Neuron (in vitro differentiated cells): ENCODE measurements around the gene BIN1.

Experiments
- H2AFZ ChIP-seq: one replicate; pipeline ENCODE4 v1.6.1; 2013; ENCODE audit warnings: low read depth, mild to moderate bottlenecking, inconsistent platforms, low read length, moderate library complexity
- H3K27me3 ChIP-seq: one replicate; pipeline ENCODE4 v1.6.1; 2013; ENCODE audit warnings: low read length; ENCODE audit not compliant: insufficient read depth
- H3K36me3 ChIP-seq: one replicate; pipeline ENCODE4 v1.6.1; 2013; ENCODE audit warnings: low read length; ENCODE audit not compliant: insufficient read depth
- H3K4me1 ChIP-seq: one replicate; pipeline ENCODE4 v1.6.1; 2013; ENCODE audit warnings: low read length; ENCODE audit not compliant: insufficient read depth
- H3K4me3 ChIP-seq: 2 replicates; pipeline ENCODE4 v1.5.1; 2013; ENCODE audit warnings: mild to moderate bottlenecking, low read length, moderate library complexity
- H3K9me3 ChIP-seq: one replicate; pipeline ENCODE4 v1.6.1; 2013; ENCODE audit warnings: low read length

BIN1 gene

DNA sequence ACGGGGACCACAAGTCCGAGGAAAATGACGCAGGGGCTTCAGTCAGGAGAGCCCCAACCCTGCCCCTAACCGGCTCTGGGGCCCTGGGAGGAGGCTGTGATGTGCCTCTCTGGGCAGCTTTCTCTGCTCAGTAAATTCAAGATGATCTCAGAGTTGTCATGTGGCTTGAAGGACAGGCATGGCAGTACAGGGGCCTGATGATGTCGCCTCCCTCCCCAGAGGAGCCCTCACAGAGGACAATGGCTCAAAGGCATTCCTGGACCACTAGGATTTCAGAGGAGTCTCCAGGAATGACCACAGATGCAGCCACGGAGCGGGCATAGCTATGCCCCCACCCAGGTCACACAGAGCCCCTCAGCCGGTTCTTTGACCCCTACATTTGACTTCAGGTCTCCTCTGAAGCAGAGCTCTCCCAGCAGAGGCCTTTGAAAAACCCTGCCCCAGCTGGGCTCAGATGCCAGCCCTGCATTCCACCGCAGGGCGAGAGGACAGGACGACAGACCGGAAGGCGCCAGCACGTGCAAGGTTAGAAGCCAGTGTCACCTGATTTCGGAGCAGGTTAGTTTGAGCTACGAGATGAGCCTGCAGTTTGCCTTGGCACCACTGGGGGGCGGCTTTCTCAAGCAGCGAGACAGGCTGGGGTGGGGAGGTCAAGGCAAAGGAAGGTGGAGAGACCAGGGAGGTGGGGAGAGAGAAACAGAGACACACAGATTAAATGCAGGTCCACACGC, 39.2 kb downstream of the BIN1 start:
- Histone ChIP-seq H3K4me1 (peaks cover 20% of the 10 kb centered on the region), H3K9me3 (no peaks in the 10 kb centered on the region), H2AFZ (no peak overlapping the region), H3K4me3 (no peak overlapping the region), H3K27me3 (no peaks in the 10 kb centered on the region), H3K36me3 (peaks cover 7% of the 10 kb centered on the region)

DNA sequence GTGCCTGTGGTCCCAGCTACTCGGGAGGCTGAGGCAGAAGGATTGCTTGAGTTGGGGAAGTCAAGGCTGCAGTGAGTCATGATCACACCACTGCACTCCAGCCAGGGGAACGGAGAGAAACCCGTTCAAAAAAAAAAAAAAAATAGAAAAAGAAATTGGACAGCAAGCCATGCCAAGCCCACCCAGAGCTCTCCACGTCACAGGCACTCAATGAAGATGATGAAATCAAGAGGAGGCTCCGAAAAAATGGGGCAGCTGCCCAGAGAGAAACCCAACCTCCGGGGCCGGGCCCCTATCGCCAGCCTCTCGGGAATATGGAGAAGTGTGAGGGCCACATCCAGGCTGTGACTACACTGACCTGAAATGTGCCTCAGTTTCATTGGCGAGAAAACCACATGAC, 40.0 kb downstream of the BIN1 start:
- no peak overlapping the region for H3K4me3 ChIP-seq
- H3K9me3 ChIP-seq = no peaks in the 10 kb centered on the region
- H3K4me1 ChIP-seq = peaks cover 20% of the 10 kb centered on the region
- peaks cover 7% of the 10 kb centered on the region for H3K36me3 ChIP-seq
- no peaks in the 10 kb centered on the region for H3K27me3 ChIP-seq
- no peak overlapping the region for H2AFZ ChIP-seq

GRCh38 chr2:127065940-127066318, 41.0 kb downstream of the BIN1 start:
- no peak overlapping the region for H3K4me3 ChIP-seq
- no peaks in the 10 kb centered on the region for H3K27me3 ChIP-seq
- H2AFZ ChIP-seq = no peak overlapping the region
- peaks cover 7% of the 10 kb centered on the region for H3K36me3 ChIP-seq
- no peaks in the 10 kb centered on the region for H3K9me3 ChIP-seq
- peaks cover 20% of the 10 kb centered on the region for H3K4me1 ChIP-seq

- Histone ChIP-seq H3K4me1 (peaks cover 20% of the 10 kb centered on the region), H2AFZ (no peak overlapping the region), H3K9me3 (no peaks in the 10 kb centered on the region), H3K4me3 (no peak overlapping the region), H3K36me3 (peaks cover 6% of the 10 kb centered on the region), H3K27me3 (no peaks in the 10 kb centered on the region)
These were observed 41.5 kb downstream of the BIN1 start for GRCh38 chr2:127065299-127065939.

DNA sequence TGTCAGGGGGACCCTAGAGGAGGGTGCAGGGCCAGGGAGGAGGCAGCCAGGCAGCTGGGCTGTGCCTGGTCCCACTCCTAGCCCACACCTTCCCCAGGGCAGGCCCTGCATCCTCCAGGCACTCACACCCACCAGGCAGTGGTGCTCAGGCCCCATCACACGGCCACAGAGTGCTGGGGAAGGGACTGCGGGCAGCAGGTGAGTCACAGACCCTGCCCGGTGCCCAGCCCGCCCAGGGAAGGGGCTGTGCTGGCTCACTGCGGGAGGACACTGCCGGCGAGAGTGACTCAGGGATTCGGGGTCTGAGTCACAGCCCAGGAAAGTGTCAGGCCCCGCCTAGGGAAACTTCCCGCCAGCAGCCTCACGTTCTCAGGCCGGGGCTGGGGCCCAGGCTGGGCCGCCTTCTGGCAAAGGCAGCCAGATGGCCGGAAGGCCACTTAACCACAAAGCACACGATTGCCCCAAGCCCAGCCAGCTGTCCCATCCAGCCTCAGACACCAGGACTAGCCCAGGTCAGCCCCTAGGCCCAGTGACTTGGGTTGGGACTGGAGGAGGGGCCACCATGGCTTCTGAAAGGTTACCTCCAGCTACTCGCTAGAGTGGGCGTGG, 42.2 kb downstream of the BIN1 start:
- Histone ChIP-seq H3K4me3 (no peak overlapping the region), H3K4me1 (peaks cover 20% of the 10 kb centered on the region), H2AFZ (no peak overlapping the region), H3K36me3 (peaks cover 3% of the 10 kb centered on the region), H3K9me3 (no peaks in the 10 kb centered on the region), H3K27me3 (no peaks in the 10 kb centered on the region)

DNA sequence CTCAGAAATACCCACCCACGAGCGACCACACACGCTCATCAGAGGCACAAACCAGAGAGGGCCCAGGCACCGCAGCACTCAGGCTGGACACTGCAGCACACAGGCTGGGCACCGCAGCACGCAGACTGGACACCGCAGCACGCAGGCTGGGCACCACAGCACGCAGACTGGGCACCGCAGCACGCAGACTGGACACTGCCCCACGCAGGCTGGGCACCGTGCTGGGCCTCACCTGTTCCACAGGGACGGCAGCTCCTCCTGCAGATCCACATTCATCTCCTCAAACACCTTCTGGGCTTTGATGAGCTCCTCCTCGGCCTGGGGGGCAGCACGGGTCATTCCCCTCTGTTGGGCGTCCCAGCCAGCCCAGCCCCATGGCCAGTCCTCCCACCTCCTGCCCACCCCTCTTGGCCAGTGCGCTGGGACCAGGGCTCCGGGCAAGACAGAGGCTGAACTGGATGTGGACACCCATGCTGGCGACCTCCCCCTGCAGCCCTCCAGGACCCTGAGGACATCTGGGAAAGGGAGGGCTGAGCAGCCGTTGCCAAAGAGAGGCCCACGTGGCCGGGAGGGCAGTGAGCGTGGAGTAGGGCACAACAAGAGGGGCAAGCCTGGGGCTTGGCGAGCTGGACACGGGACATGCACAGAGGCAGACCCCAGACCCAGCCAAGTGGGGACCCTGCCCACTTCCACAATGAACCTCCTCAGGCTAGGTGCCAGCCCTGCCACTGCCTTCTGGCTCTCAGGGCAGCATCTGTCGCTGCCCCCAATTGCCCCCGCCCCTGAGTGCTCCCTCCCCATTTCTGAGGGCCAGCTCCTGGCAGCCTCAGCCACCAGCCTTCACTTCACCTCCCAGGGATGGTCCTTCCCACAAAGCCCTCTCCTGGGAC, 43.0 kb downstream of the BIN1 start:
- Histone ChIP-seq H3K36me3 (peaks cover 3% of the 10 kb centered on the region), H2AFZ (no peak overlapping the region), H3K4me1 (peaks cover 20% of the 10 kb centered on the region), H3K9me3 (no peaks in the 10 kb centered on the region), H3K4me3 (no peak overlapping the region), H3K27me3 (no peaks in the 10 kb centered on the region)

DNA sequence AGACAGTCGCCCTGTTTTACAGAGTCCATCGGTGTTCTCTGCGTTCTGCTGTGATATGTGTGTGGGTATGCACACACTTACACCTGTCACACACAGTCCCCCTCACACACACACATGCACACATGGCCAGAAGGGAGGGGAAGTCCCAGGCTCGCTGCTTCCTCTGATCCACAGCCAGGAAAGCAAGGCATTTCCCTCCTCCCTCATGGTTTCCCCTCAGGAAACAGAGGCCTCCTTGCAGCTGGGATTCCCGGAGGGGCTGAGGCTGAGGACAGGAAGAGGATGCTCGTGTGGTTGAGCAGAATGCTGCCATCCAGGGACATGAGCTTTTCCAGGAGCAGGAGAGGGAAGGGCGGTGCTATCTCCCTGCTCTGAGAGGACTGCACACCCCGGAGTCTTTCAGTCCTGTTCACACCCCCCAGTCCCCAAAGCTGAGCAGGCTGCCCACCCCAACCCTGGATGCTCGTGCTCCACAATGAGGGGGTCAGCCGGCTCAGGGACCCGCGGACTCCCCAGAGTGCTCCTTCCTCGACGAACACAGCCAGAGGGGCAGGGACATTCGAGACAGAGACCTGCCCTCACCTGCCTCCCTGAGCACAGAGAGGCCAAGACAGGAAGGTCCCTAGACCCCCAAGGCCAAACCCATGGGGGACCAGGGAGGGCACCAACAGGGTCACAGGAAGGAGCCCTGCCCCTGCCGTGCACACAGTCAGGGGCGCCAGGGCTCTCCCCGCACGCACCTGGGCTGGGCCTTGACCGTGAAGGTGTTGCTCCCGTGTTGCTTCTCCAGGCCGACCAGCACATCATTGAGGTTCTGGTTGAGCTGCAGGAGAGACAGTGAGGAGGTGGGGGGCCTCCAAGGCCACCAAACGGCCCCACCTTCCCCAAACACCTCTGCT, 45.3 kb downstream of the BIN1 start:
- Histone ChIP-seq H3K4me1 (peaks cover 13% of the 10 kb centered on the region), H2AFZ (no peak overlapping the region), H3K27me3 (no peaks in the 10 kb centered on the region), H3K4me3 (no peak overlapping the region), H3K9me3 (no peaks in the 10 kb centered on the region), H3K36me3 (no peaks in the 10 kb centered on the region)

DNA sequence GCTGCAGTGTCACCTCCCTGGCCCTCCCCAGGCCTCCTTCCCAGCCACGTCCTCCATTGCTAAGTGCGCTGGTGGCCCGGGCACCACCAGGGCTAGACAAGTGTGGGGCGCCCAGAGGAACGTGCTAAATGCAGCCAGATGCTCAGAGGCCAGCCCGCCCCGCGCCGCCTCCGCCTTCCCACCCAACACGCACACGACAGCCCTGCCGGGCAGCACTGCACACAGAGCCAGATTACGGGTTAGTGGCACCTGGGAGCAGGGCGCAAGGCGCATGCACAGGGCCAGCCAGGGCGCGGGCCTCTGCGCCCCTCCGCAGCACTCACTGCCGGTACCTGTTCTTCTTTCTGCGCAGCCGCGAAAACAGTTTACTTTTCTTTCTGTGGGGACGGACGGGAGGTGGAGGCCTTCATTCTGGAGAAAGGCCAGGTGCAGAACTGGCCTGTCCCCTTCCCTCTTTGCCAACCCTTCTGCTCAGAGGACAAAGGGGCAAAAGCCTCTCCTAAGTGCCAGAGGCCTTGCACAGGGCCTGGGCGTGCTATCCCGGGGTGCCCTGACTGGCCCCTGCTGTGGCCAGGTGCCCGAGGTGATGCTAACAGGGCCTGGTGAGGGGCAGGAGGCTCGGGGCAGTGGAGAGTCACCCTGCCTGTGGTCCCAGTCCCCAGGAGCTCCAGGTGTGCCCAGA, 46.5 kb downstream of the BIN1 start:
- H3K36me3 ChIP-seq = peaks cover 5% of the 10 kb centered on the region
- peaks cover 11% of the 10 kb centered on the region for H3K4me1 ChIP-seq
- H3K27me3 ChIP-seq = no peaks in the 10 kb centered on the region
- no peak overlapping the region for H2AFZ ChIP-seq
- H3K9me3 ChIP-seq = no peaks in the 10 kb centered on the region
- no peak overlapping the region for H3K4me3 ChIP-seq

- H3K4me1 ChIP-seq = peaks cover 2% of the 10 kb centered on the region
- H3K27me3 ChIP-seq = no peaks in the 10 kb centered on the region
- no peak overlapping the region for H2AFZ ChIP-seq
- H3K9me3 ChIP-seq = no peaks in the 10 kb centered on the region
- no peak overlapping the region for H3K4me3 ChIP-seq
- H3K36me3 ChIP-seq = peaks cover 5% of the 10 kb centered on the region
These were observed 47.4 kb downstream of the BIN1 start for GRCh38 chr2:127059559-127059958.

DNA sequence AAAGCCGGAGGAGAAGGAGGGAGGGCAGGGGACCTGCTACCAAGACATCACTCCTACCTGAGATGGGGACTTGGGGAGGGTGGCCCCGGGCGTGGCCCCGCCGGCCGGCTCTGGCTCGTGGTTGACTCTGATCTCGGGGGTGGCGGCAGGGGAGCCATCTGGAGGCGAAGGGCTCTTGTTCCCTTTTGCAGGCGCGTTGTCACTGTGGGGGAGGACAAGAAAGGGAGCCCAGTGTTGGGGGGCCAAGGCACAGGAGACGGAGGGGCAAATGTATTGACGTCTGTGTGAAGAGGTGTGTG, 48.1 kb downstream of the BIN1 start:
- H3K36me3 ChIP-seq = peaks cover 5% of the 10 kb centered on the region
- H3K9me3 ChIP-seq = no peaks in the 10 kb centered on the region
- H3K27me3 ChIP-seq = no peaks in the 10 kb centered on the region
- no peak overlapping the region for H3K4me3 ChIP-seq
- H2AFZ ChIP-seq = no peak overlapping the region
- H3K4me1 ChIP-seq = no peaks in the 10 kb centered on the region

GRCh38 chr2:127058246-127058953, 48.6 kb downstream of the BIN1 start:
- no peaks in the 10 kb centered on the region for H3K4me1 ChIP-seq
- peaks cover 5% of the 10 kb centered on the region for H3K36me3 ChIP-seq
- H2AFZ ChIP-seq = no peak overlapping the region
- no peaks in the 10 kb centered on the region for H3K27me3 ChIP-seq
- no peaks in the 10 kb centered on the region for H3K9me3 ChIP-seq
- no peak overlapping the region for H3K4me3 ChIP-seq
